HG03460 (cell line): ENCODE results near the gene SPINT3.

Source experiments
- ATAC-seq: cut with Tn5 transposase; IDR thresholded peaks from one replicate; pipeline ENCODE4 v1.9.1; 2021; ENCODE audit not compliant: unreplicated experiment

SPINT3 gene

DNA sequence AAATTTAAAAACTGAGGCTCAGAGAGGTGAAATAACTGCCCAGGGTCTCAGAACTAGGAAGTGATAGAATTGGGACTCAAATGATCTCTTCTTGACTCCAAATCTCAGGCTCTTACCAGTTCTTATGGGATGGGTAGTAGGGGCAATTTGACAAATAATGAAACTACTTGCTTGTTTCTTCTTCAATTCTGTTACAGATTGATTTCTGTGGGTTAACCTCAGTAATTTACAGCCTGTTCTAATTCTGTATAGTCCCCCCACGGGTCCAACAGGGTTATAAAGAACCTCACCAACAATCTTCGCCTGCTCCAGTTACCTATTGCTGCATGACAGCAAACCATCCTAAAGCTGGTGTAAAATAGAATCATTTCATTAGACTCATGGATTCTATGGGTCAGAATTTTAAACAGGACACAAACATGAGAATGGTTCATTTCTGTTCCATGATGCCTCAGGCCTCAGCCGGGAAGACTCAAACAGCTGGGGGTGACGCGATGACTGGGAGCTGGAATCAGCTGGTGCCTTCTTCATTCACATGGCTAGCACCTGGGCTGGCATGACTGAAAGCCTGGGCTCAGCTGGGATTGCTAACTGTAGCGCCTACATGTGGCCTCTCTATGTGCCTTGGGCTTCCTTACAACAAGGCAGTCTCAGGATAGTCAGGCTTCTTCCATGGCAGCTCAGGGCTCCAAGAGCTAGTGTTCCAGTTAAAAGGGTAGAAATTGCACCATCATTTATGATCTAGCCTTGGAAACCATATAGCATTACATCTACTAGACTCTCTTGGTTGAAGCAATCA is 52.5 kb downstream of the SPINT3 start:
- ATAC-seq = no peak
